Endothelial cell of umbilical vein (primary cell): ENCODE measurements around the gene NOD2. TPM values are rescaled to one million over a fixed set of nuclear protein-coding genes. Genes with fewer than 3 reads are reported as not detected.

Source experiments
- BruUV-seq: library from RNA; stranded (reverse); fragments of 400-500 nt; replicated peaks from 2 replicates; lab custom pipeline; 2021; lab: Mats Ljungman, UMichigan
- CTCF ChIA-PET: fragments of 300-600, 350-600 bp; sonication (Branson Sonifier 250); formaldehyde crosslinking; loops from one replicate; lab custom pipeline; 2021; ENCODE audit warnings: antibody characterized with exemption, inconsistent platforms; lab: Charles Lee
- POLR2A ChIA-PET: fragments of 300-600, 350-600 bp; sonication (Branson Sonifier 250); formaldehyde crosslinking; loops from one replicate; lab custom pipeline; 2021; ENCODE audit warnings: antibody characterized with exemption, inconsistent platforms; lab: Charles Lee
- DNase-seq: peaks from one replicate; pipeline ENCODE4 v3.0.0-alpha.2; 2011; ENCODE audit warnings: low read depth, low spot score
- FAIRE-seq: peaks from 2 replicates; lab custom pipeline; 2011; peaks lifted over from hg19 to GRCh38; lab: Jason Lieb, UNC
- H2AFZ ChIP-seq: 2 replicates; pipeline ENCODE4 v1.6.0; 2012; ENCODE audit warnings: low read depth, low read length, control low read depth, inconsistent platforms
- H3K27ac ChIP-seq: 2 replicates; pipeline ENCODE4 v1.5.1; 2011; ENCODE audit warnings: low read depth, mild to moderate bottlenecking, control low read depth, low read length, moderate library complexity; ENCODE audit not compliant: insufficient read depth
- H3K27me3 ChIP-seq, 2 experiments: 2 replicates each; pipeline versions ENCODE4 v1.6.0 to v1.6.1; 2011; ENCODE audit warnings: low read length in 2 of 2, mixed read lengths in 1 of 2; ENCODE audit not compliant: control insufficient read depth in 2 of 2, insufficient read depth in 2 of 2
- H3K36me3 ChIP-seq, 2 experiments: 2 replicates in 1 of 2; 3 replicates in 1 of 2; pipeline ENCODE4 v1.5.1; 2011; ENCODE audit warnings: low read length in 2 of 2, mild to moderate bottlenecking in 1 of 2, moderate library complexity in 1 of 2; ENCODE audit not compliant: control insufficient read depth in 2 of 2, insufficient read depth in 2 of 2; ENCODE audit errors: extremely low read depth in 1 of 2
- H3K4me1 ChIP-seq: 3 replicates; pipeline ENCODE4 v1.5.1; 2011; ENCODE audit warnings: mild to moderate bottlenecking, low read length; ENCODE audit not compliant: control insufficient read depth, insufficient read depth; ENCODE audit errors: extremely low read depth
- H3K4me2 ChIP-seq: 2 replicates; pipeline ENCODE4 v1.6.1; 2011; ENCODE audit warnings: low read length, control low read depth, mixed read lengths; ENCODE audit not compliant: insufficient read depth
- H3K4me3 ChIP-seq, 3 experiments: fragments of 200-600 bp in 1 of 3; sonication (generic), shearing (Covaris generic) in 1 of 3; replicated peaks in 1 of 3; 2 replicates each; pipeline ENCODE4 v1.5.1; 2011 to 2016; ENCODE audit warnings: control low read depth in 3 of 3, low read length in 3 of 3, mild to moderate bottlenecking in 2 of 3, inconsistent platforms in 1 of 3, low read depth in 1 of 3, moderate library complexity in 1 of 3; ENCODE audit not compliant: insufficient read depth in 1 of 3
- H3K79me2 ChIP-seq: 2 replicates; pipeline ENCODE4 v1.6.0; 2012; ENCODE audit warnings: low read length, inconsistent platforms; ENCODE audit not compliant: control insufficient read depth, insufficient read depth
- H3K9ac ChIP-seq: replicated peaks from 2 replicates; pipeline ENCODE3; 2011; ENCODE audit warnings: low read length, control low read depth; ENCODE audit not compliant: insufficient read depth; ENCODE audit errors: extremely low read depth
- H3K9me1 ChIP-seq: replicated peaks from 3 replicates; pipeline ENCODE4 v1.6.0; 2011; ENCODE audit warnings: mild to moderate bottlenecking, low read length; ENCODE audit not compliant: control insufficient read depth, insufficient read depth; ENCODE audit errors: extremely low read depth
- H3K9me3 ChIP-seq: replicated peaks from 2 replicates; pipeline ENCODE4 v1.5.1; 2012; ENCODE audit warnings: low read length, inconsistent platforms; ENCODE audit not compliant: control insufficient read depth, insufficient read depth
- H4K20me1 ChIP-seq: replicated peaks from 2 replicates; pipeline ENCODE3; 2011; ENCODE audit warnings: mild to moderate bottlenecking, low read length; ENCODE audit not compliant: control insufficient read depth, insufficient read depth; ENCODE audit errors: extremely low read depth
- EZH2 ChIP-seq: IDR thresholded peaks from 2 replicates; pipeline ENCODE4 v1.6.1; 2012; ENCODE audit warnings: borderline replicate concordance, low read depth, mild to moderate bottlenecking, moderate library complexity, low read length, inconsistent platforms; ENCODE audit not compliant: severe bottlenecking
- FOS ChIP-seq: IDR thresholded peaks from 2 replicates; pipeline ENCODE4 v1.6.1; 2011; ENCODE audit warnings: mild to moderate bottlenecking, low read length, moderate library complexity, borderline replicate concordance; ENCODE audit not compliant: insufficient read depth
- GATA2 ChIP-seq: IDR thresholded peaks from 2 replicates; pipeline ENCODE4 v1.7.0; 2011; ENCODE audit warnings: low read depth, mild to moderate bottlenecking, moderate library complexity, mixed read lengths, low read length; ENCODE audit not compliant: insufficient read length, insufficient read depth
- JUN ChIP-seq: IDR thresholded peaks from 2 replicates; pipeline ENCODE4 v1.6.1; 2011; ENCODE audit warnings: borderline replicate concordance, low read depth; ENCODE audit not compliant: insufficient read length, insufficient read depth
- MYC ChIP-seq: IDR thresholded peaks from one replicate; pipeline ENCODE4 v1.6.1; 2011; ENCODE audit warnings: mild to moderate bottlenecking, low read depth, low read length
- POLR2A ChIP-seq: IDR thresholded peaks from 2 replicates; pipeline ENCODE4 v1.6.1; 2012; ENCODE audit warnings: low read depth, mild to moderate bottlenecking, control low read depth, low read length
- POLR2AphosphoS5 ChIP-seq: IDR thresholded peaks from 2 replicates; pipeline ENCODE4 v1.6.1; 2012; ENCODE audit warnings: low read depth, mild to moderate bottlenecking, control low read depth, low read length, moderate library complexity; ENCODE audit not compliant: insufficient read depth
- dilution Hi-C: fragments of 300-500 bp; cut with MboI; formaldehyde crosslinking; loops from one replicate; pipeline ENCODE4 v1.15.0; 2019; ENCODE audit warnings: low sequenced_read_pairs; ENCODE audit not compliant: extremely low pct_ligation_motif_present
- intact Hi-C: fragments of 100-400 bp; cut with micrococcal nuclease; formaldehyde crosslinking; loops from one replicate; pipeline ENCODE4 v1.10.0; 2022
- polyA plus RNA-seq, 4 experiments: library from polyadenylated mRNA; depleted of rRNA in 3 of 4; stranded (reverse) in 3 of 4; unstranded in 1 of 4; fragments of >200 nt; gene quantifications; 2 replicates each; pipeline versions ENCODE4 v1.2.1 to v1.2.3, GENCODE V29; 2011 to 2012; ENCODE audit warnings: missing spikeins in 1 of 4
- total RNA-seq: library from RNA; stranded (reverse); gene quantifications from 2 replicates; pipeline ENCODE4 v1.2.3, GENCODE V29; 2021
- TF ChIP-seq, protein P1 (sequence below), 2 donors: IDR thresholded peaks; 1 replicate in 1 of 2; 2 replicates in 1 of 2; pipeline ENCODE4 v1.5.1; 2011; ENCODE audit warnings: low read length in 2 of 2, mild to moderate bottlenecking in 2 of 2, moderate library complexity in 2 of 2, control low read depth in 1 of 2, inconsistent platforms in 1 of 2, low read depth in 1 of 2; ENCODE audit not compliant: insufficient read depth in 1 of 2; ENCODE audit errors: extremely low read depth in 1 of 2
- TF ChIP-seq, protein P2 (sequence below): IDR thresholded peaks from 2 replicates; pipeline ENCODE4 v1.6.1; 2011; ENCODE audit not compliant: insufficient read depth, insufficient read length

Gene NOD2
- total and polyA plus RNA-seq, 2 donors (not counting 3 experiments of a cell fraction or from before 2014, with no cell fraction given) = 0.07 to 0.58 TPM

DNA sequence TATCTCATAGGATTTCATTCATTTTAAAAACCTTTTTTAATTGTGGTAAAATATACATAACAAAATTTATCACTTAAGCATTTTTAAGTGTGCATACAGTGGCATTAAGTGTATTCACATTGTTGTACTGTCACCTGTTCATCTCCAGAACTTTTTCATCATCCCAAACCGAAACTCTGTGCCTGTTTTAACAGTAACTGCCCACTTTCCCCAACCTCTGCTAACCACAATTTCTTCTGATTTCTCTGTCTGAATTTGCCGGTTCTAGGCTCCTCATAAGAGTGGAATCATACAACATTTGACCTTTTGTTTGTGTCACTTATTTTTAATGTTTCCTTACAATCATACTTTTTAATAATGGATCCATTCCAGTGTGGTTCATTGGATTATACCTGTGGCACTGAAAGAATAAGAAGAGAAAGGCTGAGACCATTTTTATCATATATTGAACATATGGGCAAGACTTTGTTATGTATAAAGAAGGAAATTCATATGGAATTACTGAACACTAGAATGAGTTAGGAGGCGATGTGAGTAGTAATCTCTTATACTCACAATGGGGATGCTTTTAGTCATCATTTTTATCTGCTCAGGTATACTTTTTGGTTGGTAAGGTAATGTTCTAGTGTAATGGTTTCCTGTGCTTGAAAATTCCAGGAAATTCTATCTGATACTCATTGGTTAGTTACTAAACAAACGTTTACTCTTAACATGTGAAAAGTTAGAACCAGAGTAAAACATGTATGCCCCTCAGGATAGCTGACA is 59.2 kb downstream of the NOD2 start:
- Histone ChIP-seq H3K4me2 (no peak overlapping the region), H3K79me2 (no peaks in the 10 kb centered on the region), H2AFZ (no peak overlapping the region), H3K9me1 (no peaks in the 10 kb centered on the region), H3K27ac (no peak overlapping the region), H3K27me3 (no peaks in the 10 kb centered on the region), H3K36me3 (peaks cover 0 to 3% of the 10 kb centered on the region in 2 experiments), H4K20me1 (no peaks in the 10 kb centered on the region), H3K9me3 (no peaks in the 10 kb centered on the region), H3K4me1 (no peaks in the 10 kb centered on the region), H3K4me3 (no peak overlapping the region), H3K9ac (no peak overlapping the region)
- ChIA-PET CTCF (no interaction called here), POLR2A (no interaction called here)
- dilution Hi-C loops = no loop called here
- DNase-seq (no peak), FAIRE-seq (no peak)
- no peak for TF ChIP-seq POLR2A
- no peak for TF ChIP-seq MYC
- no peak for TF ChIP-seq POLR2AphosphoS5
- TF ChIP-seq GATA2 = no peak
- no peak for TF ChIP-seq FOS
- no peak for TF ChIP-seq EZH2
- TF ChIP-seq, protein P1, sequence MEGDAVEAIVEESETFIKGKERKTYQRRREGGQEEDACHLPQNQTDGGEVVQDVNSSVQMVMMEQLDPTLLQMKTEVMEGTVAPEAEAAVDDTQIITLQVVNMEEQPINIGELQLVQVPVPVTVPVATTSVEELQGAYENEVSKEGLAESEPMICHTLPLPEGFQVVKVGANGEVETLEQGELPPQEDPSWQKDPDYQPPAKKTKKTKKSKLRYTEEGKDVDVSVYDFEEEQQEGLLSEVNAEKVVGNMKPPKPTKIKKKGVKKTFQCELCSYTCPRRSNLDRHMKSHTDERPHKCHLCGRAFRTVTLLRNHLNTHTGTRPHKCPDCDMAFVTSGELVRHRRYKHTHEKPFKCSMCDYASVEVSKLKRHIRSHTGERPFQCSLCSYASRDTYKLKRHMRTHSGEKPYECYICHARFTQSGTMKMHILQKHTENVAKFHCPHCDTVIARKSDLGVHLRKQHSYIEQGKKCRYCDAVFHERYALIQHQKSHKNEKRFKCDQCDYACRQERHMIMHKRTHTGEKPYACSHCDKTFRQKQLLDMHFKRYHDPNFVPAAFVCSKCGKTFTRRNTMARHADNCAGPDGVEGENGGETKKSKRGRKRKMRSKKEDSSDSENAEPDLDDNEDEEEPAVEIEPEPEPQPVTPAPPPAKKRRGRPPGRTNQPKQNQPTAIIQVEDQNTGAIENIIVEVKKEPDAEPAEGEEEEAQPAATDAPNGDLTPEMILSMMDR (IDR thresholded peaks at IDR 0.05; ENCODE audit: extremely low read depth in 1 of 2, insufficient read depth in 1 of 2, low read depth in 1 of 2, low read length in 2 of 2) = no peak
- no peak for TF ChIP-seq JUN
- TF ChIP-seq, protein P2, sequence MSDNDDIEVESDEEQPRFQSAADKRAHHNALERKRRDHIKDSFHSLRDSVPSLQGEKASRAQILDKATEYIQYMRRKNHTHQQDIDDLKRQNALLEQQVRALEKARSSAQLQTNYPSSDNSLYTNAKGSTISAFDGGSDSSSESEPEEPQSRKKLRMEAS = no peak
- BruUV-seq = no TSS peak
- intact Hi-C loops = no loop called here
